HL-60 (cell line): ENCODE data around the gene BCAN.

ENCODE experiments used
- DNase-seq, 2 experiments: peaks; one replicate each; pipeline ENCODE4 v3.0.0-alpha.2; 2010 to 2020; ENCODE audit warnings: low read depth in 1 of 2, low spot score in 1 of 2
- H3K27ac ChIP-seq: fragments of 250-450 bp; sonication (Bioruptor Pico); replicated peaks from 2 replicates; pipeline ENCODE4 v1.5.1; 2020; ENCODE audit warnings: mild to moderate bottlenecking, moderate library complexity
- H3K27me3 ChIP-seq: fragments of 250-450 bp; sonication (Bioruptor Pico); 2 replicates; pipeline ENCODE4 v1.5.1; 2021; ENCODE audit warnings: mild to moderate bottlenecking, moderate library complexity; ENCODE audit not compliant: insufficient read depth, poor library complexity, severe bottlenecking
- H3K4me3 ChIP-seq: replicated peaks from 2 replicates; pipeline ENCODE4 v1.5.1; 2011; ENCODE audit warnings: mild to moderate bottlenecking, control low read depth, low read length; ENCODE audit not compliant: insufficient read depth
- GABPA ChIP-seq: IDR thresholded peaks from 2 replicates; pipeline ENCODE4 v1.6.1; 2012; ENCODE audit warnings: low read depth
- POLR2AphosphoS5 ChIP-seq: IDR thresholded peaks from 2 replicates; pipeline ENCODE4 v1.6.1; 2012; ENCODE audit warnings: low read depth
- SPI1 ChIP-seq: IDR thresholded peaks from 2 replicates; pipeline ENCODE4 v1.6.1; 2012; ENCODE audit warnings: low read depth, mild to moderate bottlenecking, borderline replicate concordance
- TF ChIP-seq, protein P1 (sequence below): IDR thresholded peaks from 2 replicates; pipeline ENCODE4 v1.6.1; 2012; ENCODE audit warnings: low read depth; ENCODE audit not compliant: insufficient replicate concordance
- TF ChIP-seq, protein P2 (sequence below): IDR thresholded peaks from one replicate; pipeline ENCODE4 v1.5.1; 2011; ENCODE audit warnings: low read length, control low read depth, inconsistent platforms; ENCODE audit not compliant: insufficient read depth

Gene BCAN

DNA sequence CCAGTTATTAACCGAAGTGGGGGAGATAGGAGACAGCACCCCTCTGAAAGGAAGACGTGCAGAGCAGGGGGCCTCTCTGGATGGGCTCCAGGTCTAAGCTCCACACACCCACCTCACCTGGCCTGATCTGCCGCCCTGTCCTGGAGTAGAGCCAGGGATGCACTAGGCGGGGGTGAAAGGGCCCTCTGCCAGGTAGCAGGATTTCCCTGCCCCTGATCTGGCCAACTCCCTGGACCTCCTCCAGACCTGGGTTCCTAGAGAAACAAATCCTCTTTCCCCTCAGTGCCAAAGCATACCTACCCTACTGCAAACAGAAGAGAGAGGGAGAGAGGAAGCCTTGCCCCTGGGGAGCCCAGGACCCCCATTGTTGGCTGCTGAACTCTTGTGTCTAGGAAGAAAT is 61.4 kb downstream of the BCAN start:
- peaks cover 46% of the 10 kb centered on the region for H3K27me3 ChIP-seq
- DNase-seq = no peak
- no peak overlapping the region for H3K27ac ChIP-seq
- no peak overlapping the region for H3K4me3 ChIP-seq
- TF ChIP-seq, protein P1, sequence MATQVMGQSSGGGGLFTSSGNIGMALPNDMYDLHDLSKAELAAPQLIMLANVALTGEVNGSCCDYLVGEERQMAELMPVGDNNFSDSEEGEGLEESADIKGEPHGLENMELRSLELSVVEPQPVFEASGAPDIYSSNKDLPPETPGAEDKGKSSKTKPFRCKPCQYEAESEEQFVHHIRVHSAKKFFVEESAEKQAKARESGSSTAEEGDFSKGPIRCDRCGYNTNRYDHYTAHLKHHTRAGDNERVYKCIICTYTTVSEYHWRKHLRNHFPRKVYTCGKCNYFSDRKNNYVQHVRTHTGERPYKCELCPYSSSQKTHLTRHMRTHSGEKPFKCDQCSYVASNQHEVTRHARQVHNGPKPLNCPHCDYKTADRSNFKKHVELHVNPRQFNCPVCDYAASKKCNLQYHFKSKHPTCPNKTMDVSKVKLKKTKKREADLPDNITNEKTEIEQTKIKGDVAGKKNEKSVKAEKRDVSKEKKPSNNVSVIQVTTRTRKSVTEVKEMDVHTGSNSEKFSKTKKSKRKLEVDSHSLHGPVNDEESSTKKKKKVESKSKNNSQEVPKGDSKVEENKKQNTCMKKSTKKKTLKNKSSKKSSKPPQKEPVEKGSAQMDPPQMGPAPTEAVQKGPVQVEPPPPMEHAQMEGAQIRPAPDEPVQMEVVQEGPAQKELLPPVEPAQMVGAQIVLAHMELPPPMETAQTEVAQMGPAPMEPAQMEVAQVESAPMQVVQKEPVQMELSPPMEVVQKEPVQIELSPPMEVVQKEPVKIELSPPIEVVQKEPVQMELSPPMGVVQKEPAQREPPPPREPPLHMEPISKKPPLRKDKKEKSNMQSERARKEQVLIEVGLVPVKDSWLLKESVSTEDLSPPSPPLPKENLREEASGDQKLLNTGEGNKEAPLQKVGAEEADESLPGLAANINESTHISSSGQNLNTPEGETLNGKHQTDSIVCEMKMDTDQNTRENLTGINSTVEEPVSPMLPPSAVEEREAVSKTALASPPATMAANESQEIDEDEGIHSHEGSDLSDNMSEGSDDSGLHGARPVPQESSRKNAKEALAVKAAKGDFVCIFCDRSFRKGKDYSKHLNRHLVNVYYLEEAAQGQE = no peak
- TF ChIP-seq, protein P2, sequence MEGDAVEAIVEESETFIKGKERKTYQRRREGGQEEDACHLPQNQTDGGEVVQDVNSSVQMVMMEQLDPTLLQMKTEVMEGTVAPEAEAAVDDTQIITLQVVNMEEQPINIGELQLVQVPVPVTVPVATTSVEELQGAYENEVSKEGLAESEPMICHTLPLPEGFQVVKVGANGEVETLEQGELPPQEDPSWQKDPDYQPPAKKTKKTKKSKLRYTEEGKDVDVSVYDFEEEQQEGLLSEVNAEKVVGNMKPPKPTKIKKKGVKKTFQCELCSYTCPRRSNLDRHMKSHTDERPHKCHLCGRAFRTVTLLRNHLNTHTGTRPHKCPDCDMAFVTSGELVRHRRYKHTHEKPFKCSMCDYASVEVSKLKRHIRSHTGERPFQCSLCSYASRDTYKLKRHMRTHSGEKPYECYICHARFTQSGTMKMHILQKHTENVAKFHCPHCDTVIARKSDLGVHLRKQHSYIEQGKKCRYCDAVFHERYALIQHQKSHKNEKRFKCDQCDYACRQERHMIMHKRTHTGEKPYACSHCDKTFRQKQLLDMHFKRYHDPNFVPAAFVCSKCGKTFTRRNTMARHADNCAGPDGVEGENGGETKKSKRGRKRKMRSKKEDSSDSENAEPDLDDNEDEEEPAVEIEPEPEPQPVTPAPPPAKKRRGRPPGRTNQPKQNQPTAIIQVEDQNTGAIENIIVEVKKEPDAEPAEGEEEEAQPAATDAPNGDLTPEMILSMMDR = no peak
- TF ChIP-seq SPI1 (no peak), GABPA (no peak), POLR2AphosphoS5 (no peak)

DNA sequence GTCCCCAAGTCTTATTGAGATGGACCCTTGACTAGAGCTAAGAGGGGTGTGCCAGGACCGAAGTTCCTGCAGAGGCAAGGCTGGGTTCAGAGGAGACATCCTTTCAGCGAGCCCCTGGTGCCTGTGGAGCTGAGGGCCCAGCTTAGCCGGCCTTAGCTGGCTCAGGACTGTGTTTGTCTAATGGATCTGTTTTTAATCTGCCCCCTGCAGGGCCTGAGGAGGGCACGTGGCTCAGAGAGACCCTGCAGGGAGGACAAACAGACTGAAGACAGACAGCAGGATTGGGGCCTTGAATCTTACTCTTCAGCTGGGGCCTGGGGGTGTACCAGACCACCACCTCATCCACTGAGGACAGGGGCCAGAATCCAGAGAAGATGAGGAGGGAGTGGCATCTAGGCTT is 61.8 kb downstream of the BCAN start:
- peaks cover 46% of the 10 kb centered on the region for H3K27me3 ChIP-seq
- DNase-seq = no peak
- no peak overlapping the region for H3K27ac ChIP-seq
- TF ChIP-seq GABPA = no peak
- TF ChIP-seq, protein P2 = no peak
- no peak for TF ChIP-seq SPI1
- TF ChIP-seq POLR2AphosphoS5 = no peak
- TF ChIP-seq, protein P1 = no peak
- no peak overlapping the region for H3K4me3 ChIP-seq

DNA sequence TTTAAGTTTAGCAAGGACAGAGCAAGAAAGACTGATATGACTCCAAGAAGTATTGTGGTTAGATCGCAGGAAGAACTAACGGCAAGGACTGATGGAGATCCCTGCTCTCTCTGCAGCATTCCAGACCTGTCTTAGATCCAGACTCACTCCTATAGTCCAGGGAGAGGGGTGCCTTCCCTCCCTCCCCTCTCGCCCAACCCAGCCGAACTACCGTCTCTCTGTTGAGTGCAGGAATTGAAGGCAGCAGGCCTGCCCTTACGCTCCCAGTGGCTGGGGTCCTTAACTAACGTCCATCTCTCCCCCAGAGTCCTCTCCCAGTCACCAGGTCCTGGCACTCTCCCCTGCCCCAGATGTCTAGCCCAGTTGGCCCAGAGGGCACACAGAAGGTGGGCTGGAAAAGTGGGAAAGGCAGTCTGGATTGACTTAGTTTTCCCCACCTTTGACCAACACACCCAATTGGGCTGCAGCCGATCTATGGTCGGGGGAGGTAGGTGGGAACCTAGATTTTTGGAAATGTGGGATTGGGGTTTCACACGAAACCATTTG is 62.3 kb downstream of the BCAN start:
- no peak for DNase-seq
- H3K4me3 ChIP-seq = no peak overlapping the region
- peaks cover 46% of the 10 kb centered on the region for H3K27me3 ChIP-seq
- no peak overlapping the region for H3K27ac ChIP-seq
- TF ChIP-seq, protein P2 = no peak
- TF ChIP-seq GABPA (no peak), POLR2AphosphoS5 (no peak), SPI1 (no peak)
- TF ChIP-seq, protein P1 = no peak
